Measurements from ENCODE around the gene NYAP1.

DNA sequence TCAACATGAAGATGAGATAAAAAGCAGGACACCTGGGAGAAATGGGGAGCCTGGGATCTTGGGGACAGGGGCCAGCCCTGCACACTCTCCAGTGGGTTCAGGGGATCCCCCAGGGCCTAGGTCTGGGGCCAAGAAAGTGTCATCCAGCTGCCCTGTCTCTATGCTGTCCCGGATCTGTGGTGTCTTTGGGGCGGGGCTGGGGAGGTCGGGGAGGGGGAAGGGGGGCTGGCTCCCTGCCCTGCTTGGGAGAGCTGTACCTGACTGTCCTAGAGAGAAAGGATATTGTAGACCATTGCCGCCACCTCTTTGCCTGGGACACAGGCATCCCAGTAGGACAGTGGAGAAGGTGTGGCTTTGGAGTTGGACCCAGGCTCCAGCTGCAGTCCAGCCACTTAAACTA lies 12.7 kb upstream of the NYAP1 start:
- TF ChIP-seq EZH2phosphoT487 (IDR thresholded peaks at IDR 0.05; ENCODE audit: low read depth, severe bottlenecking, unreplicated experiment) (no peak), CTCF (IDR thresholded peaks at IDR 0.05; ENCODE audit: poor library complexity) (no peak), EZH2 (IDR thresholded peaks at IDR 0.05; ENCODE audit: borderline replicate concordance) (no peak)
